M059J (cell line): ENCODE measurements around the gene AGMO. TPM values are rescaled to one million over a fixed set of nuclear protein-coding genes. Genes with fewer than 3 reads are reported as not detected.

Source experiments
- DNase-seq: peaks from one replicate; pipeline ENCODE4 v3.0.0-alpha.2; 2012; ENCODE audit warnings: low read depth
- total RNA-seq: library from RNA; depleted of rRNA; stranded (reverse); fragments of >200 nt; shearing (Covaris generic); gene quantifications from 2 replicates; pipeline ENCODE4 v1.2.3, GENCODE V29; 2014; rRNA removed

The AGMO gene
- not detected in 2 replicates for total RNA-seq

- no peak for DNase-seq
Measured at GRCh38 chr7:15561835-15562234, at the start of gene AGMO. Gene AGMO, minus strand, starts transcription at chr7:15562015.

GRCh38 chr7:15610503-15610902 lies 48.7 kb upstream of the AGMO start:
- DNase-seq: no peak

DNA sequence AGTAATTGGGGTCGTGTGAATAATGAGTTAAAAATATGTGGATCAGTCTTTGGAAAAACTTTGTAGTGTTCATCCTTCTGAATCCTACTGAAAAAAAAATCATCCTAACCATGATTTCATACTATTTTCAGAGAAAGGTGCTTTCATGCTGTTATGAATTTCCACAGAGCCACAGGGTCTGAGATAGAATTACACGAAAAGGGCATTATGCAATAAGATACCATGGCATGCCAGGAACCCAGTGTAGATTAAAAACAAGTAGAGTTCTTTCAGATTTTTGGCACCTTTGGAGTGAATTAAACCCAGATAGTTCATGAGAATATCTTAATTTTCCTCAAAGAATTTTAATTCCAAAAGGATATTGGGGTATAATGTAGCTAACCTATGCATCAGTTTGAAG lies 47.5 kb upstream of the AGMO start:
- no peak for DNase-seq

DNA sequence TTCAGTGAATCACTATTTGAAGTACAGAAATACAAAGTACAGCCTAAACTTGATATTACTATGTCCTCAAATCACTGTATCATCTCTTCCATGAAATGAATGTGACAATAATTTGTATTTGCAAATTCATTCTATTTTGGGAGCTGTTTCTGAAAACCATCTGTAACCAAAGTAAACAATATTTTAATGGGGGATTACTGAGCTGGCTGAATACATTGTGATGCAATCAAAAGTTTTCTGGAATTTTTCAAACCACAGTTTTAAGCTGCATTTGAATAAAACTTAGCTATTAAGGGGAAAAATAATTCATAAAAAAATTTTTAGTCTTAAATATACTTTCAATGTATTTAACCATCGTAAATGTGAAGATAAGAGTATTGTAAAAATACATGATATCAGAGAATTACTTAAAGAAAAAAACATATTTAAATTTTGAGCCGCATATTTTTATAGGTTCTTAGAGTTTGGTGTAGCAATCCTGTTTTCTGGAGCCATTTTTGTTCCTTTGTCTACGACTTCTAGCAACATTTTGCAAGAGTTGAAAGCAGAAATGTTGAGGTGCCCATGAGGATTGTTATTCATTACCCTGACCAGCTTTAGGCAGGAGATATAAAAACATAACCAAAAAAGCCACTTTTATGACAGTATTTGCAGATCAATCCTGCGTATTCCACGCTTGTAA lies 45.9 kb upstream of the AGMO start:
- no peak for DNase-seq

GRCh38 chr7:15606561-15606960 lies 44.7 kb upstream of the AGMO start:
- no peak for DNase-seq

- DNase-seq: no peak
Measured at GRCh38 chr7:15604166-15604565, 42.4 kb upstream of the AGMO start.

GRCh38 chr7:15603124-15603523 lies 41.3 kb upstream of the AGMO start:
- DNase-seq: peak; percentile 20

DNA sequence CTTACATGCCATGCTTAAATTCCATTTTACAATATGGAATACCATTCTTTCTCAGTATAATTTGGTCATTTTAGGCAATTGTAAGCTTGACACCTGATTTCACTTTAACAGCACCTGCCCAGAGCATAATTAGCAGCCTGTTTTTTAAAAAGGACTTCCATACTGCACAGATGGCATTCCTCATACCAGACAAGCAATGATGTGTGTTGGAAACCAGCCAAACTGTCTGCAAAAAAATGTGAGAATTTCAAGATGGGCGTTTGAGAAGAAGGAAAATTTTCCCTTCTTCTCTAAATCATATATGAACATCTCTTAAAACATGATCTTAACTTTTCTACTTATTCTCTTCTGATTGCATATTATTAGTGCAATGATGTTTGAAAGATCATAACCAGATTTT lies 40.4 kb upstream of the AGMO start:
- no peak for DNase-seq

DNA sequence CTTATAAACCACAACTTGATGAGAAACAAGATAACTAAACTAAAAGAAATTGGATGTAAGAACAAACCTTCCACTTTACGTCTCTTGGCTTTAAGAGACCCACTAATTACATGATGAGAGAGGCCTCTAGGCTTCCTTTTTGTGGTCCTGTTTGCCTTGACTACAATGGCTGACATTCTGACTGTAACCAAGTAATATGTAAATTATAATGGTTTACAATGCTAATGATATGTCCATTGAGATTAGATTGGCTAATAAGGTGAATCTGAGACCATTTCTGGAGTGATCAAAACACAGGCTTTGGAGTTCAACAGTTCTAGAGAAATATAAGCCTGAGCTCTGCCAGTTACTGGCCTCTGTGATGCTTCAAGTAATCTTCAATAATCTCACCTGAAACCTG lies 39.4 kb upstream of the AGMO start:
- no peak for DNase-seq

DNA sequence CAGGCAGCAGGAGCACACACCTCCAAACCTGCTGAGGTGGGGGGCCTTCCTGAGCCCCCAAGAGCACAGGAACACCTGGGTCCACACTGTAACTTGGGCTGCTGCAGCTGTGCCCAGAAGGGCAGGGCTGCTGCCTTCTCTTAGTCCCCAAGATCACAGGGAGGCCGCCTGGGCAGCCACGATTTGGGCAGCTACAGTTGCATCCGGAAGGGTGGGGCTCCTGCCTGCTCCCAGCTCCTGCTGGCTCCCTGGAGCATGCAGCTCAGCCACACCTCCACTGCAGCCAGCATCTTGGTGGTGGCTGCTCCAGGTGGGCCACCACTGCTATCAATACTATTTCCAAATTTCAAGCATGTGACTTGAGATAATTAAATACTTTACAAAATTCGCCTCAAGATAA lies 38.5 kb upstream of the AGMO start:
- DNase-seq: no peak

DNA sequence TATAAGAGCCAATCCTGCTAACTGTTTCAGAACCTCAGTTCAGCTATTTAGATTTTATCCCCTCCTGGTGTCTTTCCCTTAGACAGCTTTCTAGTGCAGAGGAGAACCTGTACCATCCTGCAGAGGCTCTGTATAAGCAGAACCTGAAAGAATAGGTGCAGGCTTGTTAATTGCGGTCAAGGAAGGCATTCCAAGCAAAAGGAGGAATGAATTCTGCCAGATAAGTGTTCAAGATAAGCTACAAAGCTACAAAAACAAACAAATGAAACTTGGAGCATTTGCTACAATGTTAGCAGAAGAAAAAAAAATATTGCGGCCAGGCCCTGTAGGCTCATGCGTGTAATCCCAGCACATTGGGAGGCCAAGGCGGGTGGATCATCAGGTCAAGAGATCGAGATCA lies 32.6 kb upstream of the AGMO start:
- DNase-seq: peak; percentile 54

- no peak for DNase-seq
Measured at GRCh38 chr7:15593382-15593781, 31.6 kb upstream of the AGMO start.

GRCh38 chr7:15586266-15586665 lies 24.5 kb upstream of the AGMO start:
- DNase-seq: no peak

GRCh38 chr7:15584575-15584974 lies 22.8 kb upstream of the AGMO start:
- no peak for DNase-seq

GRCh38 chr7:15582773-15583172 lies 21.0 kb upstream of the AGMO start:
- DNase-seq: no peak

GRCh38 chr7:15581352-15581951 lies 19.6 kb upstream of the AGMO start:
- DNase-seq: no peak

GRCh38 chr7:15580604-15581351 lies 19.0 kb upstream of the AGMO start:
- DNase-seq: no peak

DNA sequence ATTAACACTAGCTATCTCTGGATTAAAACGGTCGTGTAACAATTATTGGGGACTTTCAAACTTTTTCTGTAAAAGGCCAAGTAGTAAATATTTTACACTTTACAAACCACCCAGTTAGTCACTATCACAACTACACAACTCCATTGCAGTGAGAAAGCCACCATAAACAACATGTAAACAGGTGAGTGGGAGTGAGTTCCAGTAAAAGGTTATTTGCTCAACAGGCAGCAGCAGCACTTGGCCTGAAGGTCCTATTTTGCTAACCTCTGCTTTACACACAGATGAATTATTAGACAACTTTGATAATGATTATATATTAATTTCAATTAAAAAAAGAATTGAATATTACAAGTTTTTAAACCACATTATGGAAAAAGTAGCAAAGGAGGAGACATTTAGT lies 15.8 kb upstream of the AGMO start:
- DNase-seq: no peak

- peak; percentile 24 for DNase-seq
Measured at GRCh38 chr7:15571301-15571878, 9.6 kb upstream of the AGMO start.

- DNase-seq: no peak
Measured at GRCh38 chr7:15567652-15568051, 5.8 kb upstream of the AGMO start.

- no peak for DNase-seq
Measured at GRCh38 chr7:15567036-15567435, 5.2 kb upstream of the AGMO start.

- no peak for DNase-seq
Measured at GRCh38 chr7:15566476-15566875, 4.7 kb upstream of the AGMO start.

- DNase-seq: no peak
Measured at GRCh38 chr7:15560968-15561367, 847 bp downstream of the AGMO start.
